A549 (cell line): ENCODE results near the gene CEP57L1.

ENCODE experiments used
- CTCF ChIP-seq: fragments of >200 bp; sonication (Bioruptor Twin); formaldehyde crosslinking; IDR thresholded peaks from 3 replicates; pipeline ENCODE4 v1.5.1; 2016
- E2F6 ChIP-seq: IDR thresholded peaks from 2 replicates; pipeline ENCODE4 v1.6.1; 2012; ENCODE audit warnings: low read depth, borderline replicate concordance
- EP300 ChIP-seq, 2 experiments: fragments of >200 bp; sonication (Bioruptor Twin); formaldehyde crosslinking; IDR thresholded peaks; 2 replicates in 1 of 2; 3 replicates in 1 of 2; pipeline ENCODE4 v1.6.1; 2016 to 2017
- HES2 ChIP-seq: fragments of >200 bp; sonication (Bioruptor Twin); formaldehyde crosslinking; IDR thresholded peaks from 2 replicates; pipeline ENCODE4 v1.6.1; 2016
- HOXB13 ChIP-seq: fragments of 250-450 bp; sonication (Bioruptor Pico); IDR thresholded peaks from 2 replicates; pipeline ENCODE4 v1.5.0; 2020; ENCODE audit warnings: low read depth, mild to moderate bottlenecking, moderate library complexity
- MAX ChIP-seq: IDR thresholded peaks from 2 replicates; pipeline ENCODE4 v1.6.1; 2012
- NPAS2 ChIP-seq: fragments of 250-450 bp; sonication (Bioruptor Pico); IDR thresholded peaks from 2 replicates; pipeline ENCODE4 v1.8.0; 2022; ENCODE audit warnings: mild to moderate bottlenecking, moderate library complexity, borderline replicate concordance
- USF2 ChIP-seq: fragments of 450-650 bp; IDR thresholded peaks from 2 replicates; pipeline ENCODE4 v1.6.1; 2014; ENCODE audit warnings: antibody characterized with exemption

- TF ChIP-seq CTCF: no peak
- no peak for TF ChIP-seq MAX
- TF ChIP-seq EP300 (IDR thresholded peaks at IDR 0.05): no peak
- TF ChIP-seq NPAS2 (CRISPR knock-in tag): no peak
- TF ChIP-seq E2F6: no peak
- no peak for TF ChIP-seq HES2
- no peak for TF ChIP-seq HOXB13 (CRISPR knock-in tag)
- TF ChIP-seq USF2: no peak
These were observed 42.5 kb upstream of the CEP57L1 start for GRCh38 chr6:109052852-109053251.
